Mesendoderm (in vitro differentiated cells): ENCODE measurements around the gene FAM171A1.

Experiments
- DNase-seq: peaks from one replicate; pipeline ENCODE4 v3.0.0; 2013
- H2AK5ac ChIP-seq: 2 replicates; pipeline ENCODE4 v1.6.1; 2013; ENCODE audit warnings: low read length, inconsistent platforms
- H2BK120ac ChIP-seq: 2 replicates; pipeline ENCODE4 v1.6.1; 2013; ENCODE audit warnings: low read depth, mild to moderate bottlenecking, low read length, moderate library complexity, mixed read lengths
- H2BK15ac ChIP-seq: replicated peaks from 2 replicates; pipeline ENCODE4 v1.6.1; 2013; ENCODE audit warnings: low read depth, mild to moderate bottlenecking, moderate library complexity
- H2BK5ac ChIP-seq: 2 replicates; pipeline ENCODE4 v1.6.1; 2013; ENCODE audit warnings: low read length, inconsistent platforms
- H3K18ac ChIP-seq: 2 replicates; pipeline ENCODE4 v1.6.1; 2013; ENCODE audit warnings: mild to moderate bottlenecking, low read length, mixed read lengths
- H3K23ac ChIP-seq: one replicate; pipeline ENCODE4 v1.6.1; 2013; ENCODE audit warnings: low read length
- H3K27ac ChIP-seq: 2 replicates; pipeline ENCODE4 v1.5.1; 2013; ENCODE audit warnings: low read depth, mild to moderate bottlenecking, inconsistent platforms, low read length, moderate library complexity
- H3K27me3 ChIP-seq: 2 replicates; pipeline ENCODE4 v1.6.1; 2013; ENCODE audit warnings: low read length, control low read depth, mild to moderate bottlenecking, inconsistent platforms; ENCODE audit not compliant: insufficient read depth, poor library complexity
- H3K36me3 ChIP-seq: 2 replicates; pipeline ENCODE4 v1.6.1; 2013; ENCODE audit warnings: low read length, inconsistent platforms; ENCODE audit not compliant: control insufficient read depth, insufficient read depth
- H3K4ac ChIP-seq: one replicate; pipeline ENCODE4 v1.6.1; 2013; ENCODE audit warnings: low read depth, mild to moderate bottlenecking, low read length, moderate library complexity
- H3K4me1 ChIP-seq: 2 replicates; pipeline ENCODE4 v1.6.1; 2013; ENCODE audit warnings: low read depth, low read length, inconsistent platforms; ENCODE audit not compliant: control insufficient read depth
- H3K4me2 ChIP-seq: 2 replicates; pipeline ENCODE4 v1.6.1; 2013; ENCODE audit warnings: low read length
- H3K4me3 ChIP-seq: 2 replicates; pipeline ENCODE4 v1.5.1; 2013; ENCODE audit warnings: mild to moderate bottlenecking, low read length
- H3K56ac ChIP-seq: one replicate; pipeline ENCODE4 v1.6.1; 2013; ENCODE audit warnings: low read length
- H3K79me1 ChIP-seq: 2 replicates; pipeline ENCODE4 v1.6.1; 2013; ENCODE audit warnings: low read length, inconsistent platforms
- H3K79me2 ChIP-seq: 2 replicates; pipeline ENCODE4 v1.6.1; 2013; ENCODE audit warnings: mild to moderate bottlenecking, low read length; ENCODE audit not compliant: control insufficient read depth, insufficient read depth
- H3K9ac ChIP-seq: 2 replicates; pipeline ENCODE4 v1.6.1; 2013; ENCODE audit warnings: low read length, inconsistent platforms
- H4K5ac ChIP-seq: one replicate; pipeline ENCODE4 v1.6.1; 2013; ENCODE audit warnings: low read length
- H4K8ac ChIP-seq: one replicate; pipeline ENCODE4 v1.6.1; 2013; ENCODE audit warnings: low read depth, mild to moderate bottlenecking, control low read depth, low read length, moderate library complexity
- WGBS: extraction: QIAGEN DNeasy Blood & Tissue Kit; methylation state at CpG from one replicate; pipeline ENCODE4 v1.1.7; 2013; ENCODE audit warnings: low lambda C conversion rate, missing lambda C conversion rate; ENCODE audit not compliant: insufficient coverage; ENCODE audit errors: extremely low coverage; 5-methylcytosine and 5-hydroxymethylcytosine counted together

FAM171A1 gene

DNA sequence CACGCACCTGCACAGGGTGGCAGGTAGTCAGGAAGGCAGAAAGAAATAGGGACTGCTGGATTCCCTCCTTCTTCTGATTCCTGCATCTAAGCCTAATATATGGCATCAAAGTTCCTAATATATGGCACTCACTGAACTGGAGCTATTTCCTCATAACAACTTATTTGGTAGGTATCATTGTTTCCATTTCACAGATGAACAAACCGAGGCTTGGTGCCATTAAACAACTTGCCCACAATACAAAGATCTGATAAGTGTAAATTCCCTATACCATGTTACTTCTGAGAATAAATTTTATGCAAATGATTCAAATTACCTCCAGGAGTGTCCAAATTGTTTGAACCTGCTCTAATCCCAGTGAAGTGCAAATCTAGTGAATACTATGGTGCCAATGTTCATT is 2.1 kb upstream of the FAM171A1 start:
- no peak overlapping the region for H3K27ac ChIP-seq
- no peak overlapping the region for H4K8ac ChIP-seq
- no peak overlapping the region for H3K9ac ChIP-seq
- no peak overlapping the region for H3K4me2 ChIP-seq
- H3K18ac ChIP-seq, result no peak overlapping the region
- DNase-seq, result no peak
- H4K5ac ChIP-seq, result no peak overlapping the region
- H2BK5ac ChIP-seq, result no peak overlapping the region
- H2BK15ac ChIP-seq, result no peak overlapping the region
- H3K4ac ChIP-seq, result no peak overlapping the region
- H3K56ac ChIP-seq, result no peak overlapping the region
- H3K79me2 ChIP-seq, result peaks cover 19% of the 10 kb centered on the region
- H3K4me3 ChIP-seq, result no peak overlapping the region
- no CpG with 5 or more reads among the region's 2 CpGs for WGBS
- H3K79me1 ChIP-seq, result peaks cover 6% of the 10 kb centered on the region
- H3K27me3 ChIP-seq, result no peaks in the 10 kb centered on the region
- H3K36me3 ChIP-seq, result no peaks in the 10 kb centered on the region
- H3K23ac ChIP-seq, result no peak overlapping the region
- H2BK120ac ChIP-seq, result no peak overlapping the region
- peaks cover 6% of the 10 kb centered on the region for H3K4me1 ChIP-seq
- no peak overlapping the region for H2AK5ac ChIP-seq

DNA sequence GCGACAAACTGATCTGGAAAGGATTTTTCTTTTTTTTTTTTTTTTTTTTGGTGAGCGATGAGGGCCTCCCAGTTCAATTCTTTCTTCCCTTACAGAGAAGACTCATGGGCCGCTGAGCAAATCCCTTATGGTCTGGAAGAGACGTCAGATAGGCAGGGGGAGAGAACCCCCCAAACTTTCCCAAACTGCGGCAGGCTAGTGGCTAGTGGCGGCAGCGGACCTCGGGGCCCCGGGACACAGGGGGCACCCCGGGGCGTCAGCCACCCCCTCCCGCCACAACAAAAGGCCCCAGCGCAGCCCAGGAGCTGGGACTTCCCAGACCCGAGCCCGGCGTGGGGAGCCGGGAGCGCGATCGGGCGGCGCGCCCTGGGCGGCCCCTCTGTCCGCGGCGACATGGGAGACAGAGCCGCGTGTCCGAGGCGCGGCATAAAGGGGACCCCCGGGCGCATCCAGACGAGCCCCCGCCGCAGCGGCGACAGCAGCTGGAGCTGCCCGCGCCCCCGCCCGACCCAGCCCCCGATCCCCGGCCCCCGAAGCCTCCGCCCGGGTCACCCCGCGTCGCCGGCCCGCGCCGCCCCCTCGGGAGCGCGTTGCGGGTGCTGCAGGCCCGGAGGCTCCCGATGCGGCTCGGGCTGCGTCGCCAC is 755 bp downstream of the FAM171A1 start:
- WGBS, result no CpG with 5 or more reads among the region's 65 CpGs

DNA sequence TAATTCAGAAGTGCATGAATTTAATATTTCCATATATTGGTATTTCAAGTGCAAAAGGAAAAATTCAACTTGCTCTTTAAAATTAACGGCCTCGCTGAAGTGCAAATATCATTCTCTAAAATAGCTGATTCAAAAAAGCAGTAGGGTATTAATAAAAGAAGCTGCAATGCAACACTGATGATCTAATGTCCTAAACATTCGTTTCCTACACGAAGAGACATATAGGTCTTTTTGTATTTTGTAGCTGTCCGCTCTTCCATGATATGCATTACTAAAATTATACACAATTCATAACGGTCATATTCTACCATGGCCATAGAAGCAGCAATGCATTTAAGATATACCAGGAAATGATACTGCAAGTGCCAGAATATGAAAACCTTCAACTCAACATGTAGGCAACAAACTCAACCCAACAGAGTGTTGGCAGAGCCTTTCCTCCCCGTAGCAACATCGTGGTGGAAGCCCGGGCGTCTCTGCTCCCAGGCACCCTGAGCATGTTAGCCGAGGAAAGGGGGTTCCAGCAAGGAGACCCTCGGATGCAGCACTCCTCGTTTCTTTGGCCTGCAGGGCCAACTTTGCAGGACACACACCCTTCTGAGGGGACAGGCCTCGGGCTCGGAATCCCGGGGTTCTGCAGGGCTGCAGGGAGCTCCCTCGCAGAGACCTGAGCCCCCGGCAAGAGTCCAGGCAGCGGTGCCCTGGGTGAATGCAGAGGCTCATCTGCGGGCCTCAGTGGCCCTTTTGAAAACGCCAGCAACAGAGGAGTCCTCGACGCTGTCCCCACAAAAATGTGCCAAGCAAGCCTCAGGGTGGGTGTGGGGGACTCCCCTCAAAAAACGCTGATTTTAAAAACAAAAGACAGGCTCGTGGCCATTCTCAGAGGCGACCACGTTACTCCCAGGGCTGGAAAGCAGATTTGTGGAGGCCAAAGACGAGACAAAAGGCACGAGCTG is 1.6 kb downstream of the FAM171A1 start:
- H4K5ac ChIP-seq, result no peak overlapping the region
- peaks cover 39% of the 10 kb centered on the region for H3K79me2 ChIP-seq
- peak overlapping the region; percentile 70 for H4K8ac ChIP-seq
- H3K4ac ChIP-seq, result peak overlapping the region; percentile 92
- peak overlapping the region; percentile 100 for H3K18ac ChIP-seq
- peak overlapping the region; percentile 4 for H3K23ac ChIP-seq
- peak overlapping the region; percentile 66 for H3K56ac ChIP-seq
- H2BK120ac ChIP-seq, result peak overlapping the region; percentile 78
- H3K79me1 ChIP-seq, result peaks cover 18% of the 10 kb centered on the region
- peak overlapping the region; percentile 60 for H3K4me3 ChIP-seq
- no peak for DNase-seq
- H2BK15ac ChIP-seq, result no peak overlapping the region
- WGBS, result no CpG with 5 or more reads among the region's 29 CpGs
- peak overlapping the region; percentile 90 for H3K27ac ChIP-seq
- H2BK5ac ChIP-seq, result no peak overlapping the region
- H3K27me3 ChIP-seq, result no peaks in the 10 kb centered on the region
- H2AK5ac ChIP-seq, result no peak overlapping the region
- no peaks in the 10 kb centered on the region for H3K36me3 ChIP-seq
- H3K4me1 ChIP-seq, result peaks cover 10% of the 10 kb centered on the region
- peak overlapping the region; percentile 67 for H3K9ac ChIP-seq
- peak overlapping the region; percentile 35 for H3K4me2 ChIP-seq

More for the DNA sequence above, 755 bp downstream of the FAM171A1 start:
- peak overlapping the region; percentile 60 for H3K4me3 ChIP-seq
- peak overlapping the region; percentile 57 for H3K23ac ChIP-seq
- H3K27ac ChIP-seq, result peak overlapping the region; percentile 90
- no peak overlapping the region for H4K5ac ChIP-seq
- H3K27me3 ChIP-seq, result no peaks in the 10 kb centered on the region
- no peak overlapping the region for H2BK15ac ChIP-seq
- H3K9ac ChIP-seq, result peak overlapping the region; percentile 67
- peak overlapping the region; percentile 58 for H2BK5ac ChIP-seq
- peak overlapping the region; percentile 66 for H3K56ac ChIP-seq
- H3K36me3 ChIP-seq, result no peaks in the 10 kb centered on the region
- peaks cover 32% of the 10 kb centered on the region for H3K79me2 ChIP-seq
- peak overlapping the region; percentile 100 for H3K18ac ChIP-seq
- peak overlapping the region; percentile 99 for H2BK120ac ChIP-seq
- H3K4ac ChIP-seq, result peak overlapping the region; percentile 92
- peaks cover 10% of the 10 kb centered on the region for H3K4me1 ChIP-seq
- no peak overlapping the region for H2AK5ac ChIP-seq
- DNase-seq, result peak; percentile 50
- H3K79me1 ChIP-seq, result peaks cover 12% of the 10 kb centered on the region
- peak overlapping the region; percentile 35 for H3K4me2 ChIP-seq
- peak overlapping the region; percentile 89 for H4K8ac ChIP-seq

DNA sequence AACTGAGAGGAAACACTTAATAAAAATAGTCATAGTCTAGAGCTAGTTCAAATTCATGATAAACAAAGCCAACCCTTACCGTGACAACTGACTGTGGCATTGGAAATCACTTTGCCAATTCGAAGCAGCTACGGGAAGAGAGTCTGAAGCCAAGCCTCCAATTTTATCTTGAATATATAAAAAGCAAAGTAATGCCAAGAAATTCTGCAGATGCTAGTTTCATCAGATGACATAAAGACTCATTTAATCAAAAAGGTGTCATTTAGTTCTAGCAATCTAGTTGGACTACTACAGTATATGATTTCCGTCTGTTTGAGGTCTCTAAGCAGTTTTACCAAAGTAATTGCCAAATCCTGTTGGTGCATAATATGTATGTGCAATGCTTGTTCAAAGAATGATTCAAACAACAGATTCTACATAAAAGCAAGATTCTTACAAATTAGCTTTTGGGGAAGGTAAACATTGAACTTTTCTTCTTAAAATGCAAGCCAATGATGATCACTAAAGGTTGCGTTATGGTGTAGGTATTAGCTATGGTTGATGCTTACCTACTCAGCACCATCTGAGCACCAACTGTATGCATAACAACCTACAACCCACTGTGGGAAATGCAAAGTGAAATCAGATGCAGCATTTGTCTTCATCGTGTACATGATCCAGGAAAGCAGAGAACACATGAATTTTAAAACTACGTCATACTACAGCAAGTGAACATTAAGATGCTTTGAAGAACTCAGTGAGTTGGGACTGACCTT is 2.8 kb downstream of the FAM171A1 start:
- Histone ChIP-seq H3K9ac (peak overlapping the region; percentile 56), H3K56ac (peak overlapping the region; percentile 27), H3K27ac (no peak overlapping the region), H3K4me1 (peaks cover 15% of the 10 kb centered on the region), H3K4me3 (no peak overlapping the region), H4K8ac (no peak overlapping the region), H2BK5ac (no peak overlapping the region), H2BK120ac (no peak overlapping the region), H3K23ac (peak overlapping the region; percentile 48), H3K18ac (no peak overlapping the region), H3K4ac (no peak overlapping the region), H3K79me1 (peaks cover 26% of the 10 kb centered on the region), H3K79me2 (peaks cover 50% of the 10 kb centered on the region), H4K5ac (no peak overlapping the region), H2BK15ac (no peak overlapping the region), H3K36me3 (no peaks in the 10 kb centered on the region), H2AK5ac (no peak overlapping the region), H3K4me2 (peak overlapping the region; percentile 22), H3K27me3 (no peaks in the 10 kb centered on the region)
- DNase-seq, result no peak
- WGBS, result no CpG with 5 or more reads among the region's 7 CpGs

DNA sequence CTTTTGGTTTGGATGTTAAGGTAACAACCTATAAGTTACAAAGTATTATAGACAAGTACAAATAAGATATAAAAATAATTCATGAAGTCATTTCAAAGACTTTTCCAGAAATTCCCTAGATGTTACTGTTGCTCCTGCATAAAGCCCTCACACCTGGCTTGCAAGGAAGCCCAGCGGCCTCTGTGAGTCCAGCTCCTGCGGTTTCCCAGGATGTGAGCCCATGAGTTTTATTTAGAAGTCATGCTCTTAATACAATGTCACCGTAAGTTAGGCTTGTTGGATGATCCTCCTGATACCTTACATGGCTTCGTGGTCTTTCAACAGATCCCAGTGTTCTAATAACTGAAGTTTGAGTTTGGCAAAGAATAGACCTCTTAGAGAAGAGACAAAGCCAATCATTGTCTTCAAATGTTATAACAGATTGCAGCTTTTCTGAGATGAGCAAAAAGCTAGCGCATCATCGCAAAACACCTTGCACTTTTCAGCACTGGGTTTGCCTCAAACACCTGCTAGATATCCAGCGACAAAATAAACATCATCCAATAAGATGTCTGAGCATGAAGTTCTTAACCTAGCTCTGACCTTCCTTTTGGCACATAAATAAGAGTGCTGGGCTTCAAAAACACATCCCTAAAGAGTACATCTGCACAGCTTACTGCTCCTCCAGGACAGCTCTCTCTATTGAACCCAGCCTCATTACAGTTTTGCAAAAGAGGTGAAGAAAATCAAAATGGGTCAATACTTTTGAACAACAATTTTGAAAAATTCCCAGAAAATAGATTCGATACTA is 3.6 kb downstream of the FAM171A1 start:
- peaks cover 52% of the 10 kb centered on the region for H3K79me2 ChIP-seq
- no peak overlapping the region for H2BK5ac ChIP-seq
- H3K4me3 ChIP-seq, result no peak overlapping the region
- H3K56ac ChIP-seq, result no peak overlapping the region
- H2AK5ac ChIP-seq, result no peak overlapping the region
- no peak overlapping the region for H2BK15ac ChIP-seq
- H3K4ac ChIP-seq, result no peak overlapping the region
- H3K4me2 ChIP-seq, result no peak overlapping the region
- no peaks in the 10 kb centered on the region for H3K27me3 ChIP-seq
- H4K8ac ChIP-seq, result no peak overlapping the region
- no peak overlapping the region for H3K27ac ChIP-seq
- H3K4me1 ChIP-seq, result peaks cover 17% of the 10 kb centered on the region
- no peak overlapping the region for H3K18ac ChIP-seq
- no peak for DNase-seq
- H3K23ac ChIP-seq, result no peak overlapping the region
- WGBS, result no CpG with 5 or more reads among the region's 8 CpGs
- H3K79me1 ChIP-seq, result peaks cover 28% of the 10 kb centered on the region
- no peak overlapping the region for H2BK120ac ChIP-seq
- H4K5ac ChIP-seq, result no peak overlapping the region
- no peaks in the 10 kb centered on the region for H3K36me3 ChIP-seq
- H3K9ac ChIP-seq, result no peak overlapping the region
